Activated CD8-positive, alpha-beta T cell treated with anti-CD3 and anti-CD28 coated beads, Interleukin-2, amount 10 ng/mL, durations not matched to agents 7 days and 5 days (primary cell): ENCODE results near the gene TFAP2D. TPM values are rescaled to one million over a fixed set of nuclear protein-coding genes. Genes with fewer than 3 reads are reported as not detected.

Source experiments
- ATAC-seq: fragments of 150-1000 bp; cut with Tn5 transposase; one replicate; pipeline ENCODE4 v1.10.0; 2021; ENCODE audit warnings: moderate library complexity
- CTCF ChIA-PET: fragments of 350-600 bp; sonication (Branson Sonifier 250); formaldehyde crosslinking; loops from one replicate; lab custom pipeline; 2021; ENCODE audit warnings: antibody characterized with exemption; lab: Charles Lee
- POLR2A ChIA-PET: fragments of 350-600 bp; sonication (Branson Sonifier 250); formaldehyde crosslinking; loops from one replicate; lab custom pipeline; 2021; ENCODE audit warnings: antibody characterized with exemption; lab: Charles Lee
- DNase-seq: peaks from one replicate; pipeline ENCODE4 v3.0.0-alpha.2; 2020
- H3K27ac Mint-ChIP-seq: one replicate; pipeline ENCODE4 v1.8.0; 2021; ENCODE audit warnings: mild to moderate bottlenecking, mixed read lengths
- H3K27me3 Mint-ChIP-seq: one replicate; pipeline ENCODE4 v1.8.0; 2021; ENCODE audit warnings: low read depth, mixed read lengths
- H3K36me3 Mint-ChIP-seq: one replicate; pipeline ENCODE4 v1.8.0; 2021; ENCODE audit warnings: low read depth, mixed read lengths
- H3K4me1 Mint-ChIP-seq: one replicate; pipeline ENCODE4 v1.8.0; 2021; ENCODE audit warnings: low read depth, mixed read lengths
- H3K4me3 Mint-ChIP-seq: one replicate; pipeline ENCODE4 v1.8.0; 2021; ENCODE audit warnings: mild to moderate bottlenecking, mixed read lengths
- H3K9me3 Mint-ChIP-seq: one replicate; pipeline ENCODE4 v1.8.0; 2022; ENCODE audit warnings: mixed read lengths; ENCODE audit not compliant: insufficient read depth
- total RNA-seq, 2 experiments: library from RNA; stranded (reverse); gene quantifications; one replicate each; pipeline ENCODE4 v1.2.3, GENCODE V29; 2021

The TFAP2D gene
- total RNA-seq, 2 experiments from 2014 or later = not detected

DNA sequence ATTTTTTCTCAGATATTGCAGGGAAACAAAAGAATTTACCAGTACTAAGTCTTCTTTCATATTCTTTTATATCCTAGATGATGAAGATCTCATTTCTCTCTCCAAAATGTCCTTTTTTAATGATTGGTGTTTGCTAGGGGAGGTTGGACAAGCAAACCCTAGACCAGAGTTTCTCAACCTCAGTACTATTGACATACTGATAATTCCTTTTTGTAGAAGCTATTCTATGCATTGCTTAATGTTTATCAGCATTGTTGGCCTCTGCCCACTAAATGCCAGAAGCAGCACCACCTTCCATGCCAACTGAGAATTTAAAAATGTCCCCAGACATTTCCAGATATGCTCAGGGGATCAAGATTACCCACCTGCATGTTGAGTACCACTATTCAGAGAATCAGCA is 91.0 kb downstream of the TFAP2D start:
- DNase-seq (no peak), ATAC-seq (no peak)
- H3K27ac Mint-ChIP-seq = no peak overlapping the region
- H3K9me3 Mint-ChIP-seq = no peaks in the 10 kb centered on the region
- H3K4me3 Mint-ChIP-seq = no peak overlapping the region
- H3K36me3 Mint-ChIP-seq = no peaks in the 10 kb centered on the region
- POLR2A ChIA-PET = no interaction called here
- CTCF ChIA-PET = no interaction called here
- H3K27me3 Mint-ChIP-seq = no peaks in the 10 kb centered on the region
- H3K4me1 Mint-ChIP-seq = no peaks in the 10 kb centered on the region

DNA sequence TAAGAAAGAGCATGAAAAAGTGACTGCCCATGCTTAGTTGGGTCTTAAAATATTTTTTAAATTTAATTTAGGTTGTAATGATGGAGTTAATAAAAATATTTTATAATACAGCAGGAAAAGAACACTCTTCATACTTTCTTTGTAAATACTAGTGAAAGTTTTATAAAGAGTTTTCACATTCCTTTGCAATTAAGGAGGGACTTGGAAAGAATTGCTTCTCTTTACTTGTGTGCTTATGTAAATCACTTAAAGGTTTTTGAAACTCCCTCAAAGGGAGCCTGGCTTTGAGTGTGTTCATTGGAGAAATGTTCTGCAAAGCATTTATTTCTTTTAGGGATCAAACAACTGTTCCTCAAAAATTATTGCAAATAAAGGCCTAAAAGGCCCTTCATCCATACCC is 93.7 kb downstream of the TFAP2D start:
- no peaks in the 10 kb centered on the region for H3K27me3 Mint-ChIP-seq
- no peaks in the 10 kb centered on the region for H3K36me3 Mint-ChIP-seq
- ChIA-PET CTCF (no interaction called here), POLR2A (no interaction called here)
- no peak overlapping the region for H3K4me3 Mint-ChIP-seq
- H3K4me1 Mint-ChIP-seq = no peaks in the 10 kb centered on the region
- no peak for DNase-seq
- no peaks in the 10 kb centered on the region for H3K9me3 Mint-ChIP-seq
- ATAC-seq = no peak
- no peak overlapping the region for H3K27ac Mint-ChIP-seq

DNA sequence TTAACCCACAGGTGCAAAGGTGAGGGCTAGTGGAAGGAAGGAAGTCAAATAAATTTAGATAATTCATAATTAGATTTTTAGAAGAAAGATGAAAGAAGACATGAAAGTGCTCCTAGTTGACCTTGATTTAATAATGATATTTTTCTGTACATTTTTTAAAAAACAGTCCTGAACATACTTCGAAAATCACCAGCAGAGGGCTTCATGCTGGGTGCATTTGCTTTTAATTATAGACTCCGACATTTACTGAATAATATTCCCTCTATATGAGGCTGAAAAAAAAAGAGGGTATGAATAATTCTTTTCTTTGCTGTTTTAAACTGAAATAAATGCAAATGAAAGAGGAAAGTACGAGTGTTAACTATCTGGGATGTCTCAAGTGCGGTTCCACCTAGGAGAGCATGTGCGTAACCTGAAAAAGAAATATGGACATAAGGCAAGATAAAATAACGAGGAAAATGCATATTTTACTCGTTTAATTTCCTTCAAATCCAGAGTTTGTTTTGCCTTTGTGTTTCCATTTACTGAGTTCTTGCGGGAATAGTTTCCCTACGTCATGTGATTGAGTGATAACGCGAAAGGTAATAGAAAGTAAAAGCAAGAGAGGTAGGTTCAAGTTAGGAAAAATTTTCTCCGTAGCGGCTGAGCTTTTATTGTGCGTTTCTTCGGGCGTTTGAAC is 102.2 kb downstream of the TFAP2D start:
- peak overlapping the region; percentile 83 for H3K4me3 Mint-ChIP-seq
- H3K36me3 Mint-ChIP-seq = peaks cover 4% of the 10 kb centered on the region
- no peaks in the 10 kb centered on the region for H3K9me3 Mint-ChIP-seq
- H3K4me1 Mint-ChIP-seq = peaks cover 10% of the 10 kb centered on the region
- ChIA-PET POLR2A (no interaction called here), CTCF (interaction anchor here (0.6 to 1.0 kb wide), 5 partner anchors 9 to 1148 kb away, joined by 3 read pairs; no protein-coding TSS in a partner anchor)
- peaks cover 39% of the 10 kb centered on the region for H3K27me3 Mint-ChIP-seq
- no peak overlapping the region for H3K27ac Mint-ChIP-seq
- no peak for ATAC-seq
- DNase-seq = no peak

DNA sequence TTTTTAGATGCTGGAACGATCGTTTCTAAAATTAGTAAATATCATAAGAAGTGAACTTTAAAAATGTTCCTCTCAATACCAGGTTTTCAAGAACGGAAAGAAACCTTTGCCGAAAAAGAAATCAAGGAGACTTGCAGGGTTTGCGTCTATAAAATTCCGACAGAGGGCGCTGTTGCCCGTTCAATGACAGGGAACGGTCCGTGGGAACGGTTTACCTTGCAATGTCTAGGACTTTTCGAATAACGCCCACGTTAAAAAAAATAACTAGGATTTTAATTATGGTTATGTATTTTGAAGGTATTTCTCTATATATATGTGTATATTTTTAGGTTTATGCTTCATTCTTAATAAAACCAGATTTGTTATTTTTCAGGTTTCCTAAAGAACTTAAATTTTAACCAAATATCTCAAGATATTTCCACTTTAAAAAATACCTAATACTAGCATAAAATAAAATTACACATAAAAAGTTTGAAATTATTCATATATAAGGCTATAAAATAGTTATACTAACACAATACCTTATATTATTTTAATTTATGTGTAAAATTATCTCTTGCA is 102.9 kb downstream of the TFAP2D start:
- Mint-ChIP-seq H3K9me3 (no peaks in the 10 kb centered on the region), H3K4me1 (peaks cover 10% of the 10 kb centered on the region), H3K36me3 (peaks cover 5% of the 10 kb centered on the region), H3K27ac (no peak overlapping the region), H3K4me3 (peak overlapping the region; percentile 83), H3K27me3 (peaks cover 45% of the 10 kb centered on the region)
- ChIA-PET POLR2A (no interaction called here), CTCF (interaction anchor here (0.6 to 1.5 kb wide), 6 partner anchors 8 to 1148 kb away, joined by 3 read pairs; no protein-coding TSS in a partner anchor)
- ATAC-seq (no peak), DNase-seq (peak; percentile 78)

DNA sequence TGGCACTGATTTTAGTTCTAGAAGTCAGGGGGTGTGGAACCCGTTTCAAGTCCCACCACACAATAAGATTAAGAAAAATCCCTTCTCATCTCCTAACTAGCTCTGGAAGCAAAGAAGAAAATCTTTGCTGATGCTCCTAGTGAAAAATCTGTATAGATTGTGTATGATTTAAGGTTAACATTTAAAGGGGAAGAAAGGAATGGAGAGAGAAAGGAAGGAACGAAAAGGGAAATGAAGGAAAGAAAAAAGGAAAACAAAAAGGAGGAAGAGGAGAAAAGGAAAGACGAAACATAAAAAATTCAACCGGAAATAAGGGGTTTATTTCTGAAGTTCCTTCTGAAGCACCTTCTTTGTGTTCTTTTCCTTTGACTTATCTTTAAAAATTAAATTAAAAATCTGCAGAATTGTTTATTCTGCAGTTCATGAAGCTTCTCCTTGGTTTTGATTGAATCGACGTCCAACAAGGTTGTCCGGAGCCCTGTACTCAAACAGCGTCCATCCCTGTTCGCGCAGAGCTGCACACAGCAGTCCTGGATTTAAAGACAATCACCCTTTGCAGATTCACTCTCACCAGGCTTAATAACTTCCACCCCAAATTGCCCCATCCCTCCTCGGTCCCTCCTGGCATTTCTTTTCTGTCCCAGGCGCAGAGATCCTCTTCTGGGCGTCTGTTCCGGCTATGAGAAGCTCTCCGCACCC is 103.8 kb downstream of the TFAP2D start:
- ATAC-seq = no peak

DNA sequence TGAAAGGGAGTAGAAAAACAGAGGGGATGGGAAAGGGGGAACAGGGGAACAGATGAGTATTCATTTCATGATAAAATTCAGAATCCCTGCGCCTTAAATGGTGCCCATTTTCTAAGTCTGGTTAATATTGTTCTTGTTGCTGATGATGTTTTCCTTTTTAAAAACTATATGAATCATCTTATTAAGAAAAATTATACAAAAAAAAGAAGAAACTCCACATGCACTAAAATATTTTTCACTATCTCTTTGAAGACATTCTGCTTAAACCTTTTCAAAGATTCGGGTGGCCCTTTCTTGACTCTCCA is 104.3 kb downstream of the TFAP2D start:
- ChIA-PET POLR2A (no interaction called here), CTCF (interaction anchor here (0.9 to 1.5 kb wide), 2 partner anchors 11 to 94 kb away, joined by 3 read pairs; no protein-coding TSS in a partner anchor)
- ATAC-seq = no peak
- H3K4me3 Mint-ChIP-seq = no peak overlapping the region
- H3K27me3 Mint-ChIP-seq = peaks cover 58% of the 10 kb centered on the region
- no peak overlapping the region for H3K27ac Mint-ChIP-seq
- H3K9me3 Mint-ChIP-seq = no peaks in the 10 kb centered on the region
- H3K36me3 Mint-ChIP-seq = peaks cover 6% of the 10 kb centered on the region
- H3K4me1 Mint-ChIP-seq = peaks cover 10% of the 10 kb centered on the region
- no peak for DNase-seq

More for the DNA sequence above, 103.8 kb downstream of the TFAP2D start:
- POLR2A ChIA-PET = no interaction called here
- H3K27me3 Mint-ChIP-seq = peaks cover 53% of the 10 kb centered on the region
- no peak for DNase-seq
- H3K36me3 Mint-ChIP-seq = peaks cover 6% of the 10 kb centered on the region
- H3K4me3 Mint-ChIP-seq = no peak overlapping the region
- H3K9me3 Mint-ChIP-seq = no peaks in the 10 kb centered on the region
- CTCF ChIA-PET = interaction anchor here (0.9 to 1.5 kb wide), 2 partner anchors 12 to 95 kb away, joined by 3 read pairs; no protein-coding TSS in a partner anchor
- no peak overlapping the region for H3K27ac Mint-ChIP-seq
- H3K4me1 Mint-ChIP-seq = peaks cover 10% of the 10 kb centered on the region

DNA sequence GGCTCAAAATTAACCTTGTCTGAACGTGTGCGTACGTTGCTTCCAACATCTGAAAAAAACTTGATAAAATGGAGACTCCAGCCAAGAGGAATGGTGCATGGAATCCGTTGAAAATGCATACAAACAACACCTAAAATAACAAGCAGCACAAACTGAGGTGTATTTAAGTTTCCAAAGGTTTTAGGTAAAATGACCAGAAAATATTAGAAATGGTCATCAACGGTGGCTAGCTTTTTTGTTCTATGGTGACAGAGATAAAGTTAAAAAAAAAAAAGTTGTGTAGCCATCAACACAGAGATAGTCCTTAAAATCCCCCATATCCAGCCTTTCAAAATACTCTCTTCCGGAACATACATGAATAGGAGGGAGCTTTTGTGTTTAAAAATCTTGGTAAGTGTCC is 104.7 kb downstream of the TFAP2D start:
- no peak overlapping the region for H3K27ac Mint-ChIP-seq
- ChIA-PET POLR2A (no interaction called here), CTCF (interaction anchor here (0.9 to 1.5 kb wide), 2 partner anchors 11 to 94 kb away, joined by 3 read pairs; no protein-coding TSS in a partner anchor)
- ATAC-seq = no peak
- no peak for DNase-seq
- no peaks in the 10 kb centered on the region for H3K9me3 Mint-ChIP-seq
- peaks cover 6% of the 10 kb centered on the region for H3K36me3 Mint-ChIP-seq
- peaks cover 60% of the 10 kb centered on the region for H3K27me3 Mint-ChIP-seq
- no peak overlapping the region for H3K4me3 Mint-ChIP-seq
- peaks cover 10% of the 10 kb centered on the region for H3K4me1 Mint-ChIP-seq

DNA sequence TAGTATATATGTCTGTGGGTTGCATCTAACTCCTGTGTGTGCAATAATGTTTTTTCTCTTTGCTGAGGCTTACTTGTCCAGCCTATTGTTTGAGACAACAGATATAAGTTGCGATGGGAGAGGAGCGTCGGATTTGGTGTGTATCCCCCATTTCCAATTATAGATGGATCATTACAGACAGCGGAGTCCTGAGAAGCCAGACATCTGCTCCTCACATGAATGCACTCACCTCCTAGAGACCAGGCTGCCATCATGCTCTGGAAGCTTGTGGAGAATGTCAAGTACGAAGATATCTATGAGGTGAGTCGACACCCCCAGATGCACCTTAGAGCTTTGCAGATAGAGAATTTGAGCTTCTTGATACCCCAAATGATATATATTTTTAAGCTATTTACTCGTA is 105.3 kb downstream of the TFAP2D start, which contains the start of gene TFAP2B:
TFAP2B (plus strand) TSS at position 199 of the 400 bp plus-strand sequence; CDS start at position 220, 21 bp downstream.
- Mint-ChIP-seq H3K36me3 (peaks cover 6% of the 10 kb centered on the region), H3K4me1 (peaks cover 10% of the 10 kb centered on the region), H3K27me3 (peaks cover 66% of the 10 kb centered on the region), H3K4me3 (no peak within 1 kb of the TSS), H3K9me3 (no peaks in the 10 kb centered on the region), H3K27ac (no peak within 1 kb of the TSS)
- ChIA-PET POLR2A (no interaction called here), CTCF (no interaction called here)
- ATAC-seq (no peak), DNase-seq (no peak)

DNA sequence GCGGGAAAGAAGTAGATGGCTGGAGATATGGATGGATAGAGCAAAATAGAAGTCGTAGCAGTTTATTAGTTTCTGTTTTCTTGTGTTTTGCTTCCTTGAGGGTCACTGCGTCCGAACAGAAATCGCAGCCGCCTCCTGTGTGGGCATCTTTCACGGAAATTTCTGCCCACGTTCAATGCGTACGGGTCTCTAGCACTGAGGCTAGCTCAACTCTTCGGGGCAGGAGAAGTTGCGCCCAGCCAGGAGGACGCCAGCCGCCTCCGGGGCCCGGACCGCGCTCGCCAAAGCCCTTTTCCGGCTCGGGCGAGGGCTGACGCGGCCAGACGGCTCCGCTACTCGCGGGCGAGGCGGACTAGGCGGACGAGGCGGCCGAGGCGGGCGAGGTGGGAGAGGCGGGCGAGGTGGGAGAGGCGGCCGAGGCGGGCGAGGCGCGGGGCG is 106.2 kb downstream of the TFAP2D start:
- Mint-ChIP-seq H3K27me3 (peaks cover 72% of the 10 kb centered on the region), H3K9me3 (no peaks in the 10 kb centered on the region), H3K4me1 (peaks cover 10% of the 10 kb centered on the region), H3K4me3 (no peak overlapping the region), H3K36me3 (peaks cover 6% of the 10 kb centered on the region), H3K27ac (no peak overlapping the region)
- POLR2A ChIA-PET = no interaction called here
- ATAC-seq (no peak), DNase-seq (no peak)
- CTCF ChIA-PET = no interaction called here

DNA sequence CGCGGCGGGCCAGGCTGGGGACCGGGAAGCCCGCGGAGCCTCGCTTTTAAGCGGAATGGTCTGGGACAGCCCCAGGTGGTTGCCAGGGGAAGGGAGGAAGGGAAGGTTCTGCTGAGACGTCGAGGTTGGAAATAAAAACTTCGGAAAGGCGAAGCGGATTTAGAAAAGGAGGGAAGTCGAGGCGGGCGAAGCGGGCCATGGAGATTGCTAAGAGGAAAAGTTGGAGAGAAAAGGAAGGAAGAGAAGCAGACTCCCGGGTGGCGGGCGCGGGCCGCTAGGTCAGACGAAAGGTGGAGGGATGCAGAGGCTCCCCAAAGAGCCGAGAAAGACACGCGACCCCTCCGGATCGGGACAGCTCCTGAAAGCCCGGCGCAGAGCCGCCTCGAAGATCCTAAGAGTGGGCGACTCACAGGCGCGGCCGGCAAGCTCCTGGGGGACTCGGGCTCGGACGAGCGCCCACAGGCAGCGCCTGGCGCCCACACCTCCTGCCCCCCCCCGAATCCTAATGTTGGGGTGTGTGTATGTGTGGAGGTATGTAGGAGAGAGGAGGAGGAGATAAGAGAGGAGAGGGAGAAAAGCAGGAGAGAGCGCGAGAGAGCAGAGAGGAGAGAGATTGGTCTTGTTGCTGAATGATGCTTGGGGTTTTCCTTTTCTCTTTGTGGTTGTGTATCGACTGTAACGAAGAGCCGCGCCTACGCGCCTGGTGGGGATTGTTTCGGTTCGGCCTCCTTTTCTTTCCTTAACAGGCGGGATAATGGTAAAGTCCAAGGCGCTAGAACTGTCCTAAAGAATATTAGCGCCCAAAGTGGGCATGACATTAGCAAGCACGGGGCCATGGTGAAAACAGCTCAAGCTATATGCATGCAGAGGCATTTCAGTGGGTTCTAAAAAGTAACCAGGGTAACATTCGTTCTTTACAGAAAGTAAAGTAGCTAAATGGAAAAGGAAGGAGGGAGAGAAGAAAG is 106.9 kb downstream of the TFAP2D start:
- ChIA-PET POLR2A (interaction anchor here (0.7 kb wide), 1 partner anchor 1252 kb away, joined by 4 read pairs; no protein-coding TSS in a partner anchor), CTCF (no interaction called here)
- Mint-ChIP-seq H3K36me3 (peaks cover 6% of the 10 kb centered on the region), H3K27me3 (peaks cover 75% of the 10 kb centered on the region), H3K4me3 (no peak overlapping the region), H3K4me1 (peaks cover 10% of the 10 kb centered on the region), H3K27ac (no peak overlapping the region), H3K9me3 (no peaks in the 10 kb centered on the region)
- ATAC-seq = no peak
- DNase-seq = no peak

DNA sequence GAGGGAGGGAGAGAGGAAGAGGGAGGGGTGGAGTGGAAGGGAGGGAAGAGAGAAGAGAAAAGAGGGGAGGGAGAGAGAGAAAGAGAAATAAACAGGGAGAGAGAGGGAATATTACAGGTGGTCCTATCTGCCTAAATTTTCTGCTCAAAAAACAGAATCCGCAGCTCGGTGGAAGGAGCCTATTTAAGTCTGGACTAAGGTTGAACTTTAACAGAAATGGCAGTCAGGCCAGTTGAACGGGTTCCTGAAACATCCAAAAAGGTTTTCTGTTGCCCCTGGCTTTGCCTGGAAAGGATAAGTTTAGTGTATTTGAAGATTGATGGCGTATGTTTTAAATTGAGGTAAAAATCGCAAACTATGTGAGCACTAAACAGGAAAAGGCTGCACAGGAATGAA is 107.5 kb downstream of the TFAP2D start:
- H3K36me3 Mint-ChIP-seq = peaks cover 6% of the 10 kb centered on the region
- peaks cover 8% of the 10 kb centered on the region for H3K4me1 Mint-ChIP-seq
- H3K27ac Mint-ChIP-seq = no peak overlapping the region
- ChIA-PET CTCF (no interaction called here), POLR2A (interaction anchor here (0.7 kb wide), 1 partner anchor 1251 kb away, joined by 4 read pairs; no protein-coding TSS in a partner anchor)
- DNase-seq = no peak
- no peak overlapping the region for H3K4me3 Mint-ChIP-seq
- H3K27me3 Mint-ChIP-seq = peaks cover 81% of the 10 kb centered on the region
- no peak for ATAC-seq
- no peaks in the 10 kb centered on the region for H3K9me3 Mint-ChIP-seq
